Measurements from ENCODE around the gene TNFAIP8L1.
A peak's percentile ranks its signal among the peaks of the same experiment; 100 is the strongest.

The TNFAIP8L1 gene

GRCh38 chr19:4657262-4657661, 17.9 kb downstream of the TNFAIP8L1 start:
- H3K4me3 ChIP-seq: no peak overlapping the region

GRCh38 chr19:4657835-4658234, 18.5 kb downstream of the TNFAIP8L1 start:
- peaks cover 95% of the 10 kb centered on the region for H3K36me3 ChIP-seq
- H3K4me1 ChIP-seq: peaks cover 35% of the 10 kb centered on the region
- H4K20me1 ChIP-seq: peaks cover 69% of the 10 kb centered on the region
- H3K4me2 ChIP-seq: no peak overlapping the region
- no peak overlapping the region; the same call in 1 of the 2 replicates for H3K9ac ChIP-seq
- TF ChIP-seq Cebpa-rat (IDR thresholded peaks at IDR 0.05): no peak
- no peaks in the 10 kb centered on the region for H3K9me3 ChIP-seq
- no peaks in the 10 kb centered on the region for H3K27me3 ChIP-seq
- no peak overlapping the region for H3K27ac ChIP-seq
- no peak overlapping the region for H3K4me3 ChIP-seq

More at GRCh38 chr19:4657262-4657661, 17.9 kb downstream of the TNFAIP8L1 start:
- Histone ChIP-seq H3K9me3 (no peaks in the 10 kb centered on the region), H3K4me1 (peaks cover 35% of the 10 kb centered on the region), H4K20me1 (peaks cover 65% of the 10 kb centered on the region), H3K4me2 (no peak overlapping the region), H3K27ac (no peak overlapping the region), H3K9ac (no peak overlapping the region; the same call in 1 of the 2 replicates), H3K27me3 (no peaks in the 10 kb centered on the region), H3K36me3 (peaks cover 94% of the 10 kb centered on the region)
- no peak for TF ChIP-seq Cebpa-rat (IDR thresholded peaks at IDR 0.05)

- Histone ChIP-seq H4K20me1 (peaks cover 63% of the 10 kb centered on the region), H3K4me2 (peak overlapping the region; percentile 18), H3K9me3 (no peaks in the 10 kb centered on the region), H3K4me1 (peaks cover 22% of the 10 kb centered on the region), H3K27ac (no peak overlapping the region), H3K36me3 (peaks cover 91% of the 10 kb centered on the region), H3K4me3 (no peak overlapping the region), H3K27me3 (no peaks in the 10 kb centered on the region), H3K9ac (no peak overlapping the region)
- no peak for TF ChIP-seq Cebpa-rat (IDR thresholded peaks at IDR 0.05)
Measured at GRCh38 chr19:4660181-4660791, 21.0 kb downstream of the TNFAIP8L1 start.

- H3K4me2 ChIP-seq: peak overlapping the region; percentile 18
- no peaks in the 10 kb centered on the region for H3K9me3 ChIP-seq
- H4K20me1 ChIP-seq: peaks cover 63% of the 10 kb centered on the region
- TF ChIP-seq Cebpa-rat (IDR thresholded peaks at IDR 0.05): no peak
- no peak overlapping the region for H3K9ac ChIP-seq
- H3K27me3 ChIP-seq: no peaks in the 10 kb centered on the region
- H3K36me3 ChIP-seq: peaks cover 89% of the 10 kb centered on the region
- no peak overlapping the region for H3K4me3 ChIP-seq
- H3K4me1 ChIP-seq: peaks cover 22% of the 10 kb centered on the region
- H3K27ac ChIP-seq: no peak overlapping the region
Measured at GRCh38 chr19:4660993-4661392, 21.7 kb downstream of the TNFAIP8L1 start.

GRCh38 chr19:4662020-4662695, 22.8 kb downstream of the TNFAIP8L1 start:
- Histone ChIP-seq H3K9me3 (no peaks in the 10 kb centered on the region), H3K4me3 (no peak overlapping the region), H3K27ac (no peak overlapping the region), H3K4me2 (no peak overlapping the region), H3K4me1 (peaks cover 18% of the 10 kb centered on the region), H3K9ac (no peak overlapping the region), H4K20me1 (peaks cover 52% of the 10 kb centered on the region), H3K27me3 (no peaks in the 10 kb centered on the region), H3K36me3 (peaks cover 89% of the 10 kb centered on the region)
- no peak for TF ChIP-seq Cebpa-rat (IDR thresholded peaks at IDR 0.05)

- TF ChIP-seq Cebpa-rat (IDR thresholded peaks at IDR 0.05): no peak
- peaks cover 89% of the 10 kb centered on the region for H3K36me3 ChIP-seq
Measured at GRCh38 chr19:4662812-4663211, 23.5 kb downstream of the TNFAIP8L1 start.

GRCh38 chr19:4664642-4665041, 25.3 kb downstream of the TNFAIP8L1 start:
- Histone ChIP-seq H3K9me3 (no peaks in the 10 kb centered on the region), H3K27ac (no peak overlapping the region), H3K36me3 (peaks cover 80% of the 10 kb centered on the region), H3K4me3 (no peak overlapping the region), H3K27me3 (no peaks in the 10 kb centered on the region), H3K4me1 (peaks cover 22% of the 10 kb centered on the region), H3K9ac (no peak overlapping the region), H3K4me2 (no peak overlapping the region), H4K20me1 (peaks cover 45% of the 10 kb centered on the region)
- TF ChIP-seq Cebpa-rat (IDR thresholded peaks at IDR 0.05): no peak

More at GRCh38 chr19:4662812-4663211, 23.5 kb downstream of the TNFAIP8L1 start:
- H3K4me2 ChIP-seq: no peak overlapping the region
- H3K4me3 ChIP-seq: no peak overlapping the region
- peaks cover 11% of the 10 kb centered on the region for H3K4me1 ChIP-seq
- peaks cover 46% of the 10 kb centered on the region for H4K20me1 ChIP-seq
- H3K27me3 ChIP-seq: no peaks in the 10 kb centered on the region
- no peaks in the 10 kb centered on the region for H3K9me3 ChIP-seq
- H3K9ac ChIP-seq: no peak overlapping the region
- H3K27ac ChIP-seq: no peak overlapping the region

- no peak for TF ChIP-seq Cebpa-rat (IDR thresholded peaks at IDR 0.05)
- Histone ChIP-seq H3K4me1 (peaks cover 17% of the 10 kb centered on the region), H3K4me3 (peak within 1 kb of the TSS; percentile 90), H3K4me2 (peak within 1 kb of the TSS; percentile 96), H4K20me1 (peaks cover 11% of the 10 kb centered on the region; the same call in 1 of the 2 replicates), H3K9me3 (no peaks in the 10 kb centered on the region), H3K9ac (peak within 1 kb of the TSS; percentile 90), H3K36me3 (peaks cover 36% of the 10 kb centered on the region), H3K27me3 (no peaks in the 10 kb centered on the region), H3K27ac (peak within 1 kb of the TSS; percentile 83)
Measured at GRCh38 chr19:4669723-4670480, 30.6 kb downstream of the TNFAIP8L1 start, which contains the start of gene MYDGF. MYDGF (minus strand) TSS chr19:4670342; CDS start chr19:4670334, 8 bp downstream.

- Histone ChIP-seq H3K4me2 (no peak overlapping the region), H3K27me3 (no peaks in the 10 kb centered on the region), H3K9ac (no peak overlapping the region), H3K9me3 (no peaks in the 10 kb centered on the region), H3K27ac (no peak overlapping the region), H3K4me1 (peaks cover 17% of the 10 kb centered on the region), H3K36me3 (peaks cover 32% of the 10 kb centered on the region), H3K4me3 (no peak overlapping the region), H4K20me1 (peaks cover 9% of the 10 kb centered on the region; the same call in 1 of the 2 replicates)
- TF ChIP-seq Cebpa-rat (IDR thresholded peaks at IDR 0.05): no peak
Measured at GRCh38 chr19:4671185-4671851, 32.0 kb downstream of the TNFAIP8L1 start.
